ENCODE measurements around the gene ARL13B. TPM values are rescaled to one million over a fixed set of nuclear protein-coding genes. Genes with fewer than 3 reads are reported as not detected.

ARL13B gene
- total and polyA plus RNA-seq, 2 of the 13 experiments (the other 11 are each of a cell fraction or from before 2014, with no cell fraction given): 2.2 to 9.6 TPM

DNA sequence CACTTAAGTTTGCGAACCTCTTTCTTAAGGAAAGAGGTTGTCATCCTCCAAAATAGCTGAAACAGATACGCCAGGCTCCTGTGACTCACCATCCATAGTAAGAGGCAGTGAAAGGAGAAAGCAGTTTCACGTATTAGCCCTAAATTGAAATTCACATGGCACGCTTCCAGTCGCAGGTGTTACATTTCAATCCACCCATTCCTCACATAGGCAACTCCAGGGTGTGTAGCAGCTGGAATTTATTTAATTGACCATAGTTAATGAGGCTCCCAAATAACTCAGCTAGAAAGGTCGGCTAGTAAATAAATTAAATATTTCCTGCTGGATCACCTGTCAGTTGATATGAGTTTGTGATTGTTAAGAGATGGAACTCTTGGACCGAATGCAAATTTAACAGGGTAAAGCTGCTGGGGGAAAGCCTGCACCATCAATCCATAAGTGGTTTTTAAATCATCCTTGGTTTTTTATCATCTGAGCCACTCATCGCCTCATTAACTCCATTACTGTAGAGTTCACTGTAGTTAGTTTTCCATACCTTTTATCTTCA is 102.5 kb downstream of the ARL13B start:
- Histone ChIP-seq H3K79me2 (ENCODE audit: insufficient read depth, low read length) (no peaks in the 10 kb centered on the region), H4K20me1 (ENCODE audit: insufficient read depth, low read length) (no peaks in the 10 kb centered on the region), H3K36me3 (replicated peaks in 1 of 2; ENCODE audit: control insufficient read depth in 1 of 2, insufficient read depth in 2 of 2, low read length in 2 of 2) (peaks cover 0 to 3% of the 10 kb centered on the region in 2 experiments; a peak in 1 of 5 replicates), H3K9ac (ENCODE audit: insufficient read depth, low read depth, low read length) (no peak overlapping the region), H3K27ac (ENCODE audit: extremely low read length, insufficient read depth, low read length) (no peak overlapping the region), H3K27me3 (ENCODE audit: control insufficient read depth in 1 of 2, insufficient read depth in 2 of 2, low read length in 2 of 2) (no peaks in the 10 kb centered on the region), H3K4me3 (replicated peaks in 1 of 3; ENCODE audit: insufficient read depth in 1 of 3, low read depth in 2 of 3, low read length in 3 of 3) (no peak overlapping the region), H3K9me3 (ENCODE audit: low read length) (no peaks in the 10 kb centered on the region), H2AFZ (ENCODE audit: low read length) (no peak overlapping the region), H3K4me2 (ENCODE audit: low read depth, low read length) (no peak overlapping the region), H3K4me1 (ENCODE audit: insufficient read depth, low read length) (peaks cover 27% of the 10 kb centered on the region)
- FAIRE-seq (no peak), ATAC-seq (no peak), DNase-seq (ENCODE audit: low spot score) (no peak)
- no TSS peak for BruUV-seq (replicated peaks)
- POLR2A ChIA-PET: interaction anchor here (2.0 kb wide), 1 partner anchor 19 kb away, joined by 6 read pairs; the partner anchor contains the start of genes DHFR2 and NSUN3
- WGBS (ENCODE audit: low lambda C conversion rate): 98% methylated on average over 8 of the region's 8 CpGs
- TF ChIP-seq GFI1 (CRISPR knock-in tag; IDR thresholded peaks at IDR 0.05; ENCODE audit: borderline replicate concordance) (no peak), FOSL2 (CRISPR knock-in tag; IDR thresholded peaks at IDR 0.05) (no peak), ZNF160 (CRISPR knock-in tag; IDR thresholded peaks at IDR 0.05) (no peak), ZKSCAN1 (IDR thresholded peaks at IDR 0.05; ENCODE audit: low read length) (no peak), KLF12 (CRISPR knock-in tag; IDR thresholded peaks at IDR 0.05; ENCODE audit: borderline replicate concordance) (no peak), NKX3-1 (CRISPR knock-in tag; IDR thresholded peaks at IDR 0.05) (no peak), IKZF1 (IDR thresholded peaks at IDR 0.05) (no peak), RXRA (CRISPR knock-in tag; IDR thresholded peaks at IDR 0.05) (no peak), ZBTB34 (CRISPR knock-in tag; IDR thresholded peaks at IDR 0.05) (no peak), CERS6 (CRISPR knock-in tag; IDR thresholded peaks at IDR 0.05) (no peak), KDM1A (CRISPR knock-in tag; IDR thresholded peaks at IDR 0.05) (no peak), TCF7 (IDR thresholded peaks at IDR 0.05; ENCODE audit: low read depth) (no peak), ZNF383 (CRISPR knock-in tag; IDR thresholded peaks at IDR 0.05; ENCODE audit: borderline replicate concordance) (no peak), SETDB1 (CRISPR knock-in tag; IDR thresholded peaks at IDR 0.05; ENCODE audit: borderline replicate concordance) (no peak), ZNF263 (CRISPR knock-in tag; IDR thresholded peaks at IDR 0.05) (no peak), GLI4 (CRISPR knock-in tag; IDR thresholded peaks at IDR 0.05; ENCODE audit: borderline replicate concordance) (no peak), STAT5B (CRISPR knock-in tag; IDR thresholded peaks at IDR 0.05) (no peak)
- TF ChIP-seq, protein P1, sequence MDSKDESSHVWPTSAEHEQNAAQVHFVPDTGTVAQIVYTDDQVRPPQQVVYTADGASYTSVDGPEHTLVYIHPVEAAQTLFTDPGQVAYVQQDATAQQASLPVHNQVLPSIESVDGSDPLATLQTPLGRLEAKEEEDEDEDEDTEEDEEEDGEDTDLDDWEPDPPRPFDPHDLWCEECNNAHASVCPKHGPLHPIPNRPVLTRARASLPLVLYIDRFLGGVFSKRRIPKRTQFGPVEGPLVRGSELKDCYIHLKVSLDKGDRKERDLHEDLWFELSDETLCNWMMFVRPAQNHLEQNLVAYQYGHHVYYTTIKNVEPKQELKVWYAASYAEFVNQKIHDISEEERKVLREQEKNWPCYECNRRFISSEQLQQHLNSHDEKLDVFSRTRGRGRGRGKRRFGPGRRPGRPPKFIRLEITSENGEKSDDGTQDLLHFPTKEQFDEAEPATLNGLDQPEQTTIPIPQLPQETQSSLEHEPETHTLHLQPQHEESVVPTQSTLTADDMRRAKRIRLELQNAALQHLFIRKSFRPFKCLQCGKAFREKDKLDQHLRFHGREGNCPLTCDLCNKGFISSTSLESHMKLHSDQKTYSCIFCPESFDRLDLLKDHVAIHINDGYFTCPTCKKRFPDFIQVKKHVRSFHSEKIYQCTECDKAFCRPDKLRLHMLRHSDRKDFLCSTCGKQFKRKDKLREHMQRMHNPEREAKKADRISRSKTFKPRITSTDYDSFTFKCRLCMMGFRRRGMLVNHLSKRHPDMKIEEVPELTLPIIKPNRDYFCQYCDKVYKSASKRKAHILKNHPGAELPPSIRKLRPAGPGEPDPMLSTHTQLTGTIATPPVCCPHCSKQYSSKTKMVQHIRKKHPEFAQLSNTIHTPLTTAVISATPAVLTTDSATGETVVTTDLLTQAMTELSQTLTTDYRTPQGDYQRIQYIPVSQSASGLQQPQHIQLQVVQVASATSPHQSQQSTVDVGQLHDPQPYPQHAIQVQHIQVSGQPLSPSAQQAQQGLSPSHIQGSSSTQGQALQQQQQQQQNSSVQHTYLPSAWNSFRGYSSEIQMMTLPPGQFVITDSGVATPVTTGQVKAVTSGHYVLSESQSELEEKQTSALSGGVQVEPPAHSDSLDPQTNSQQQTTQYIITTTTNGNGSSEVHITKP (CRISPR knock-in tag; IDR thresholded peaks at IDR 0.05; ENCODE audit: low read depth): no peak
- TF ChIP-seq, protein P2, sequence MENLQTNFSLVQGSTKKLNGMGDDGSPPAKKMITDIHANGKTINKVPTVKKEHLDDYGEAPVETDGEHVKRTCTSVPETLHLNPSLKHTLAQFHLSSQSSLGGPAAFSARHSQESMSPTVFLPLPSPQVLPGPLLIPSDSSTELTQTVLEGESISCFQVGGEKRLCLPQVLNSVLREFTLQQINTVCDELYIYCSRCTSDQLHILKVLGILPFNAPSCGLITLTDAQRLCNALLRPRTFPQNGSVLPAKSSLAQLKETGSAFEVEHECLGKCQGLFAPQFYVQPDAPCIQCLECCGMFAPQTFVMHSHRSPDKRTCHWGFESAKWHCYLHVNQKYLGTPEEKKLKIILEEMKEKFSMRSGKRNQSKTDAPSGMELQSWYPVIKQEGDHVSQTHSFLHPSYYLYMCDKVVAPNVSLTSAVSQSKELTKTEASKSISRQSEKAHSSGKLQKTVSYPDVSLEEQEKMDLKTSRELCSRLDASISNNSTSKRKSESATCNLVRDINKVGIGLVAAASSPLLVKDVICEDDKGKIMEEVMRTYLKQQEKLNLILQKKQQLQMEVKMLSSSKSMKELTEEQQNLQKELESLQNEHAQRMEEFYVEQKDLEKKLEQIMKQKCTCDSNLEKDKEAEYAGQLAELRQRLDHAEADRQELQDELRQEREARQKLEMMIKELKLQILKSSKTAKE (CRISPR knock-in tag; IDR thresholded peaks at IDR 0.05; ENCODE audit: borderline replicate concordance): no peak
- CTCF ChIA-PET (ENCODE audit: low intra/inter-chr PET ratio, low total read pairs): no interaction called here
- intact Hi-C loops (cut with micrococcal nuclease; ENCODE audit: unreplicated experiment): no loop called here
- in situ Hi-C loops (cut with HindIII; ENCODE audit: extremely low pct_ligation_motif_present, low pct_unique_long_range_greater_than_20kb): no loop called here
